T-helper 2 cell treated with Interferon-gamma antibody and Interleukin-4, amounts not matched to agents 5 μg/mL and 100 μg/mL, for 36 hours (primary cell): ENCODE measurements around the gene KLLN.
"Not testable (repeated sequence)": the region's sequence is repeated elsewhere in the genome, so short reads cannot be mapped to it uniquely, and the experiment has no call there.

Source experiments
- DNase-seq: peaks from one replicate; pipeline ENCODE4 v3.0.0; 2021; ENCODE audit warnings: low spot score
- H3K27ac Mint-ChIP-seq: one replicate; pipeline ENCODE4 v1.8.0; 2021; ENCODE audit warnings: mild to moderate bottlenecking, mixed read lengths
- H3K27me3 Mint-ChIP-seq: one replicate; pipeline ENCODE4 v1.8.0; 2021; ENCODE audit warnings: low read depth, mixed read lengths
- H3K36me3 Mint-ChIP-seq: one replicate; pipeline ENCODE4 v1.8.0; 2021; ENCODE audit warnings: low read depth, mixed read lengths
- H3K4me1 Mint-ChIP-seq: one replicate; pipeline ENCODE4 v1.8.0; 2021; ENCODE audit warnings: low read depth, mixed read lengths
- H3K4me3 Mint-ChIP-seq: one replicate; pipeline ENCODE4 v1.8.0; 2022; ENCODE audit warnings: mild to moderate bottlenecking, moderate library complexity, mixed read lengths
- H3K9me3 Mint-ChIP-seq: one replicate; pipeline ENCODE4 v1.8.0; 2021; ENCODE audit warnings: mixed read lengths

KLLN gene

GRCh38 chr10:87875929-87876571 lies 12.7 kb upstream of the KLLN start:
- Mint-ChIP-seq H3K36me3 (peaks cover 37% of the 10 kb centered on the region), H3K9me3 (peaks cover 6% of the 10 kb centered on the region), H3K27ac (no peak overlapping the region), H3K4me3 (no peak overlapping the region), H3K4me1 (peaks cover 22% of the 10 kb centered on the region), H3K27me3 (no peaks in the 10 kb centered on the region)
- DNase-seq = no peak

- H3K36me3 Mint-ChIP-seq = peaks cover 28% of the 10 kb centered on the region
- H3K4me3 Mint-ChIP-seq = no peak overlapping the region
- no peak overlapping the region for H3K27ac Mint-ChIP-seq
- H3K27me3 Mint-ChIP-seq = no peaks in the 10 kb centered on the region
- no peak for DNase-seq
- no peaks in the 10 kb centered on the region for H3K9me3 Mint-ChIP-seq
- peaks cover 27% of the 10 kb centered on the region for H3K4me1 Mint-ChIP-seq
Observed at GRCh38 chr10:87873656-87874055, 10.3 kb upstream of the KLLN start.

GRCh38 chr10:87872828-87873227 lies 9.5 kb upstream of the KLLN start:
- no peaks in the 10 kb centered on the region for H3K9me3 Mint-ChIP-seq
- peaks cover 30% of the 10 kb centered on the region for H3K36me3 Mint-ChIP-seq
- no peak overlapping the region for H3K4me3 Mint-ChIP-seq
- DNase-seq = no peak
- H3K27me3 Mint-ChIP-seq = no peaks in the 10 kb centered on the region
- H3K27ac Mint-ChIP-seq = no peak overlapping the region
- peaks cover 33% of the 10 kb centered on the region for H3K4me1 Mint-ChIP-seq

GRCh38 chr10:87869773-87870551 lies 6.6 kb upstream of the KLLN start:
- Mint-ChIP-seq H3K4me1 (peaks cover 39% of the 10 kb centered on the region), H3K36me3 (peaks cover 44% of the 10 kb centered on the region), H3K27me3 (no peaks in the 10 kb centered on the region), H3K9me3 (no peaks in the 10 kb centered on the region), H3K4me3 (no peak overlapping the region), H3K27ac (no peak overlapping the region)
- DNase-seq = no peak

- H3K36me3 Mint-ChIP-seq = peaks cover 50% of the 10 kb centered on the region
- H3K27ac Mint-ChIP-seq = not testable (repeated sequence)
Observed at GRCh38 chr10:87869139-87869538, 5.8 kb upstream of the KLLN start.

GRCh38 chr10:87868277-87868676 lies 4.9 kb upstream of the KLLN start:
- peaks cover 50% of the 10 kb centered on the region for H3K36me3 Mint-ChIP-seq

More at GRCh38 chr10:87869139-87869538, 5.8 kb upstream of the KLLN start:
- Mint-ChIP-seq H3K4me1 (peaks cover 39% of the 10 kb centered on the region), H3K4me3 (peak overlapping the region; percentile 62)
- DNase-seq, H3K27me3 Mint-ChIP-seq, H3K9me3 Mint-ChIP-seq: not testable (repeated sequence)

GRCh38 chr10:87867453-87867852 lies 4.1 kb upstream of the KLLN start:
- Mint-ChIP-seq H3K9me3 (no peaks in the 10 kb centered on the region), H3K27me3 (no peaks in the 10 kb centered on the region), H3K36me3 (peaks cover 49% of the 10 kb centered on the region), H3K4me1 (peaks cover 35% of the 10 kb centered on the region), H3K4me3 (peak overlapping the region; percentile 96), H3K27ac (no peak overlapping the region)
- no peak for DNase-seq

More at GRCh38 chr10:87868277-87868676, 4.9 kb upstream of the KLLN start:
- Mint-ChIP-seq H3K4me3 (peak overlapping the region; percentile 62), H3K27ac (no peak overlapping the region), H3K4me1 (peaks cover 39% of the 10 kb centered on the region), H3K9me3 (no peaks in the 10 kb centered on the region), H3K27me3 (no peaks in the 10 kb centered on the region)
- DNase-seq = no peak

GRCh38 chr10:87866412-87866974 lies 3.2 kb upstream of the KLLN start:
- Mint-ChIP-seq H3K36me3 (peaks cover 50% of the 10 kb centered on the region), H3K27me3 (no peaks in the 10 kb centered on the region), H3K4me1 (peaks cover 37% of the 10 kb centered on the region), H3K4me3 (peak overlapping the region; percentile 96), H3K9me3 (no peaks in the 10 kb centered on the region), H3K27ac (no peak overlapping the region)
- no peak for DNase-seq

- H3K4me1 Mint-ChIP-seq = peaks cover 36% of the 10 kb centered on the region
- peak overlapping the region; percentile 47 for H3K27ac Mint-ChIP-seq
- no peak for DNase-seq
Observed at GRCh38 chr10:87865241-87865881, 2.0 kb upstream of the KLLN start.

GRCh38 chr10:87864496-87865059 lies 1.2 kb upstream of the KLLN start:
- Mint-ChIP-seq H3K36me3 (peaks cover 38% of the 10 kb centered on the region), H3K9me3 (no peaks in the 10 kb centered on the region), H3K4me3 (peak overlapping the region; percentile 96), H3K27ac (peak overlapping the region; percentile 89), H3K4me1 (peaks cover 39% of the 10 kb centered on the region), H3K27me3 (peaks cover 3% of the 10 kb centered on the region)
- no peak for DNase-seq

More at GRCh38 chr10:87865241-87865881, 2.0 kb upstream of the KLLN start:
- peaks cover 41% of the 10 kb centered on the region for H3K36me3 Mint-ChIP-seq
- peaks cover under 1% of the 10 kb centered on the region for H3K27me3 Mint-ChIP-seq
- no peaks in the 10 kb centered on the region for H3K9me3 Mint-ChIP-seq
- H3K4me3 Mint-ChIP-seq = peak overlapping the region; percentile 96

GRCh38 chr10:87863951-87864495 lies 690 bp upstream of the KLLN start:
- H3K27ac Mint-ChIP-seq = peak overlapping the region; percentile 89
- peak; percentile 37 for DNase-seq
- H3K27me3 Mint-ChIP-seq, H3K9me3 Mint-ChIP-seq: not testable (repeated sequence)
- peaks cover 38% of the 10 kb centered on the region for H3K36me3 Mint-ChIP-seq
- peaks cover 36% of the 10 kb centered on the region for H3K4me1 Mint-ChIP-seq
- peak overlapping the region; percentile 96 for H3K4me3 Mint-ChIP-seq

GRCh38 chr10:87862679-87863052 lies 667 bp downstream of the KLLN start:
- peak overlapping the region; percentile 92 for H3K27ac Mint-ChIP-seq
- DNase-seq = no peak
- no peaks in the 10 kb centered on the region for H3K9me3 Mint-ChIP-seq
- H3K27me3 Mint-ChIP-seq = peaks cover 3% of the 10 kb centered on the region
- peaks cover 28% of the 10 kb centered on the region for H3K36me3 Mint-ChIP-seq
- peaks cover 26% of the 10 kb centered on the region for H3K4me1 Mint-ChIP-seq
- peak overlapping the region; percentile 94 for H3K4me3 Mint-ChIP-seq

GRCh38 chr10:87861953-87862678 lies 1.2 kb downstream of the KLLN start:
- H3K9me3 Mint-ChIP-seq = no peaks in the 10 kb centered on the region
- H3K27me3 Mint-ChIP-seq = peaks cover 3% of the 10 kb centered on the region
- H3K4me3 Mint-ChIP-seq = peak overlapping the region; percentile 94
- peaks cover 22% of the 10 kb centered on the region for H3K4me1 Mint-ChIP-seq
- peaks cover 24% of the 10 kb centered on the region for H3K36me3 Mint-ChIP-seq
- peak overlapping the region; percentile 92 for H3K27ac Mint-ChIP-seq
- peak; percentile 93 for DNase-seq
